ENCODE data around the gene COL6A5.
"Not testable (repeated sequence)": the region's sequence is repeated elsewhere in the genome, so short reads cannot be mapped to it uniquely, and the experiment has no call there.

The COL6A5 gene, protein sequence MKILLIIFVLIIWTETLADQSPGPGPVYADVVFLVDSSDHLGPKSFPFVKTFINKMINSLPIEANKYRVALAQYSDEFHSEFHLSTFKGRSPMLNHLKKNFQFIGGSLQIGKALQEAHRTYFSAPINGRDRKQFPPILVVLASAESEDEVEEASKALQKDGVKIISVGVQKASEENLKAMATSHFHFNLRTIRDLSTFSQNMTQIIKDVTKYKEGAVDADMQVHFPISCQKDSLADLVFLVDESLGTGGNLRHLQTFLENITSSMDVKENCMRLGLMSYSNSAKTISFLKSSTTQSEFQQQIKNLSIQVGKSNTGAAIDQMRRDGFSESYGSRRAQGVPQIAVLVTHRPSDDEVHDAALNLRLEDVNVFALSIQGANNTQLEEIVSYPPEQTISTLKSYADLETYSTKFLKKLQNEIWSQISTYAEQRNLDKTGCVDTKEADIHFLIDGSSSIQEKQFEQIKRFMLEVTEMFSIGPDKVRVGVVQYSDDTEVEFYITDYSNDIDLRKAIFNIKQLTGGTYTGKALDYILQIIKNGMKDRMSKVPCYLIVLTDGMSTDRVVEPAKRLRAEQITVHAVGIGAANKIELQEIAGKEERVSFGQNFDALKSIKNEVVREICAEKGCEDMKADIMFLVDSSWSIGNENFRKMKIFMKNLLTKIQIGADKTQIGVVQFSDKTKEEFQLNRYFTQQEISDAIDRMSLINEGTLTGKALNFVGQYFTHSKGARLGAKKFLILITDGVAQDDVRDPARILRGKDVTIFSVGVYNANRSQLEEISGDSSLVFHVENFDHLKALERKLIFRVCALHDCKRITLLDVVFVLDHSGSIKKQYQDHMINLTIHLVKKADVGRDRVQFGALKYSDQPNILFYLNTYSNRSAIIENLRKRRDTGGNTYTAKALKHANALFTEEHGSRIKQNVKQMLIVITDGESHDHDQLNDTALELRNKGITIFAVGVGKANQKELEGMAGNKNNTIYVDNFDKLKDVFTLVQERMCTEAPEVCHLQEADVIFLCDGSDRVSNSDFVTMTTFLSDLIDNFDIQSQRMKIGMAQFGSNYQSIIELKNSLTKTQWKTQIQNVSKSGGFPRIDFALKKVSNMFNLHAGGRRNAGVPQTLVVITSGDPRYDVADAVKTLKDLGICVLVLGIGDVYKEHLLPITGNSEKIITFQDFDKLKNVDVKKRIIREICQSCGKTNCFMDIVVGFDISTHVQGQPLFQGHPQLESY (N-terminal part only)

DNA sequence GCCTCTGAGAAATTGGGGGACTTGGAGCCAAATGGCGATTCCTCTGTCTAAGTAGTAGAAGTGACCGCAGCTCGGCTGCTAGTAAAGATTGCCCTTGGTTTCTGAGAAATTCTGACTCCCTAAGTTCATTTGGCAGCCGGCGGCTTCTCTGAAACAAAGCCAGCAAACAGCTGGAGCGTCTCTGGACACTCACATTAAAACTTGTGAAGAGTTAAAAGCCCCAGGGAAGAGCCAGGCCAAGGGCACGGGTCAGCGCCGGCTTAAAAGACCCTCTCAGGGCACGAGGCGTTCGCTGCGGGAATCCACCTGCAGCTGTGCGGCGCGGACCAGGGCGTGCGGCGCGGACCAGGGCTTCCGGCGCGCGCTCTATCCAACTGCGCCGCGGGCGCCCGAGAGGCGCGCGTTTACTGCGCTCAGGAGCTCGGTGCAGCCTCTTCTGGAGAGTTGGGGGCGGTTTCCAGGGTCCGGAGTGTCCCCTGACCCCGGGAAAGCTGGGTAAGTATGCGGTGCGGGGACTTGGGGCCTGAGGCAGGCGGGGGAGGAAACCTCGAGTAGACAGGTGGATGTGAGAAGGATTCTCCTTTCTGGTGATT lies at the start of gene COL6A5:
COL6A5 (plus strand) TSS at position 186 of the 593 bp plus-strand sequence. CDS start 27,967 bp downstream, outside the sequence.
- DNase-seq = no peak

GRCh38 chr3:130299531-130299930 lies 45.9 kb upstream of the COL6A5 start:
- no peak for DNase-seq

DNA sequence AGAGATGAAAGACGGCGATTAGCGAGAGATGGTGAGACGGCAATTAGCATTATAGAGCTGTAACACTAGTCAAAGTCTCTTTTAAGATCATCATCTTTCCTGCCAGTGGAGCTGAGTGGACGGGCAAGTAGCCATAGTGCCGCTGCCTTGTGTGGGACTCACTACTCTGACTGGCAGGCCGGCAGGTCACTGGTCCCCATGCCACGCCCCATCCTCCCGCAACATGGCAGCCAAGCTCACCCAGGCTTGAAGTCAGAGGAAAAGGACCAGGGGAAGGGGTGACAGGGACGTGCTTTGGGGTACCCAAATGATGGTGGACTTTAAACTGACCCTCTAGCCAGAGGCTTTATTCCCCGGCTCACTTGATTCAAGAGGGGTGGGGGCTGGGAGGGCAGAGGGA lies 44.6 kb upstream of the COL6A5 start:
- no peak for DNase-seq

- no peak for DNase-seq
Measured at GRCh38 chr3:130310109-130310508, 35.4 kb upstream of the COL6A5 start.

DNA sequence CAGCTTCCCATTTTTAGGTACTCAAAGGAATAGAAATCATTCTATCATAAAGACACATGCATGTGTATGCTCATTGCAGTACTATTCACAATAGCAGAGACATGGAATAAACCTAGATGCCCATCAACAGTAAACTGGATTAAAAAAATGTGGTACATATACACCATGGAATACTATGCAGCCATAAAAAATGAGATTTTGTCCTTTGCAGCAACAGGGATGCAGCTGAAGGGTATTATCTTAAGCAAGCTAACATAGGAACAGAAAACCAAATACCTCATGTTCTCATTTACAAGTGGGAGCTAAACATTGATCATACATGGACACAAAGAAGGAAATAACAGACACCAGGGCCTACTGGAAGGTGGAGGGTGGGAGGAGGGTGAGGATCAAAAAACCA lies 33.1 kb upstream of the COL6A5 start:
- no peak for DNase-seq

DNA sequence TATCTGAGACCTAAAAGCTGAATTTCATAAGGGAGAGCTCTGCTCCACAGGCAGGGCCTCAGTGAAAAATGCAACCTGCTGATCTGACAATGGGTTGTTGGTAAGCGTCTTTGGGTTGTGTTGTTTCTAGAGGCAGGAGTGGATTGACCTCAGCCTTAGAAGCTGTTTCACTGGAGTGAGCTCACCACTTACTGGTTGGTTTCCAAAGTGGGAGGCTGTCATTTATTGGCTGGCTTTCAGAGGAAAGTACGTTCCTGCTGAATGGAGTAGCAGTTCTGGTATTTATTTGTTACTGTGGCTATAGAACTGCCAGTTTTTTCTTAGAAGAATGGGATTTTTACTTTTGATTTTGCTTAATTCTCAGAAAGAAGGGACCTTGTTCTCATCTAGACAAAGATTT lies 29.3 kb upstream of the COL6A5 start:
- no peak for DNase-seq

DNA sequence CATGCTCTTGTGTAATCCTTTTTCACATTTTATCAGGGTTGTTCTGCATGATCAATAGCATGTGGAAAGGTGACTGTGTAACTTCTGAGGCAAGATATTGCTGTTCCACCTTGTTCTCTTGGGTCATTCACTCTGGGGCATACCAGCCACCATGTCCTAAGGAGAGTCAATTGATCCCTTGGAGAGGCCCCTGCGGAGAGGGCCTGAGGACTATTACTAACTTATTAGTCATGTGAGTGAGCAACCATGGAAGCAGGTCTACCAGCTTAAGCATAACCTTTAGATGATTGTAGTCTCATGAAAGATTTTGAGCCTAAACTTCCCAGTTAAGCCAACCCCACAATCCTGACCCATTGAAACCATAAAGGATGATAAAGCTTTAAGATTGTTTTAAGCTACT lies 22.0 kb upstream of the COL6A5 start:
- DNase-seq = no peak

- no peak for DNase-seq
Measured at GRCh38 chr3:130340766-130341165, 4.7 kb upstream of the COL6A5 start.

GRCh38 chr3:130341388-130341787 lies 4.1 kb upstream of the COL6A5 start:
- DNase-seq = no peak

DNA sequence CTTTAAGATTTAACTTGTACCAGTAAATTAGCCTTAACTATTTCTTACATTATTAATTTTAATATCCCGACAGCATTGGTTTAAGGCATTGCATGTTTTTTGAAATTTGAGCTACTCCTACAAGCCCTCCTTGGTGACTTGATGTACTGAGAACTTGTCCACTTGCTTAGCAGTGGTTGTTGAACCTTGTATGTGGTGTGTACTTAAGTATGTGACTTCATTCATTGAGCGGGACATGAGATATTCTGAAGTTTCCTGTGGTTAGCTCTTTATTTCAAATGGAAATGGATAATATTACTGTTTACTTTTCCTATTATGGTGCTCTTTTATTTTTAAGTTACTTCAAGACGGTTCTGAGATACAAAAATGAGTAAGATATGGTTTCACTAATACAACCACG lies 3.6 kb upstream of the COL6A5 start:
- DNase-seq = no peak

DNA sequence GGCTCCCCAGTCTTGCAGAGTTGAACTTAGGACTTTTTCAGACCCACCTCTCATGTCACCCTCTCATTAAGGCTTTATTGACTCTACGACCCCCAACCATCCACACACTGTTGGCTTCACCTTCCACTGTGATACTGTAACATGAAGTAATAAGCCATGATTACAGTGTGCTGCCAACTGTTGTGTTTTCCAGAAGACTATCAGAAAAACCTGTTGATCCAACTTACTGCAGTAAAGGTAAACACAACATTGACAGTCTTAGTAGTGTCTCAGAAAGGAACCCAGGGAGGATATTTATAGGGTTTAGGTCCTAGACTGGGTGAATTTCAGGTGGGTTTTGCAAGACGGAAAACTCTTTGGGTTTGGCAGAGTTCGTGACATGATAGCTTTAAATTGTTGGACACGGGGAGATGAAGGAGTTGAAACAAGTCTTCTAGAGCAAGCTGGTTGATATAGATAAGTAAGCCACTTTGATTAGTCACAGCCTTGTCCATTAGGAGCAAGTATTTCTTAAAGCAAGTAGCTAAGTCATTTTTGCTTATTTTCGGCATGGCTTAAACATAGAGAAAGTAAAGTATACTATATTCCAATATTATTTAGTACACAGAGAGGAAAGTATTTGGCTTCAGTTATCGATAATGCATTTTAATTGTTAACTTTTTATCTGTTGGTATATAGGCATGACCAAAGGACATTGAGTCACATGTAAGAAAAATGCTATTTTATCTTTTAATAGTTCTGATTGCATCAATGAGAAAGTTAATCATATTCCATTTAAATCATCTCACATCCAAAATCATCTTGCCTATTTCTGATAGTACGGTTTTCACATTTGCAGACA lies 2.4 kb upstream of the COL6A5 start:
- no peak for DNase-seq

- not testable (repeated sequence) for DNase-seq
Measured at GRCh38 chr3:130348258-130348657, 2.8 kb downstream of the COL6A5 start.

- DNase-seq = no peak
Measured at GRCh38 chr3:130354430-130354829, 9.0 kb downstream of the COL6A5 start.

GRCh38 chr3:130374033-130374432 lies 28.6 kb downstream of the COL6A5 start:
- DNase-seq = no peak

GRCh38 chr3:130374908-130375307 lies 29.4 kb downstream of the COL6A5 start:
- no peak for DNase-seq

- DNase-seq = no peak
Measured at GRCh38 chr3:130377960-130378676, 32.6 kb downstream of the COL6A5 start.

DNA sequence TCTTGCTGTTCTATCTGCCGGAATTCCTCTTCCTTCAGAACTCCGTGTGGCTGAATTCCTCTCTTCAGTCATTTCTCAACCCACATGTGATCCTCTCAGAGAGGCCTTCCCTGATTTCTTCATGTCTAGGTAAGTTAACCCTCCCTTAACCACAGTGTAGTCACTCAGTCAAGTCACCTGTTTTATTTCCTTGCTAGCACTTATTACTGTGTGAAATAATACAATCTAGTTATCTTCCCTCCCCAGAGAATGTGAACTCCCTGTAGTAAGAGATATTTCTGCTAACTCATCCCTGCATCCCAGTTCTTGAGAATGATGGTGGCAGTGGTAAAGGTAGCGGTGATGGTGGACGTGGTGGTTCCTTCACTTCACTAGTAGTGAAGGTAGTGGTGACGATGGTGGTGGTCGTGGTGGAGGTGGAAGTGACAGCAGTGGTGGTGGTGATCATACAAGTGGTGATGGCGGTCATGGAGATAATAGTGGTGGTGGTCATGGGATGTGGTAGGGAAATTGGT lies 33.3 kb downstream of the COL6A5 start:
- DNase-seq = no peak

- no peak for DNase-seq
Measured at GRCh38 chr3:130379274-130379673, 33.8 kb downstream of the COL6A5 start.

- DNase-seq = no peak
Measured at GRCh38 chr3:130380398-130380797, 34.9 kb downstream of the COL6A5 start.

GRCh38 chr3:130383424-130383823 lies 38.0 kb downstream of the COL6A5 start:
- no peak for DNase-seq

DNA sequence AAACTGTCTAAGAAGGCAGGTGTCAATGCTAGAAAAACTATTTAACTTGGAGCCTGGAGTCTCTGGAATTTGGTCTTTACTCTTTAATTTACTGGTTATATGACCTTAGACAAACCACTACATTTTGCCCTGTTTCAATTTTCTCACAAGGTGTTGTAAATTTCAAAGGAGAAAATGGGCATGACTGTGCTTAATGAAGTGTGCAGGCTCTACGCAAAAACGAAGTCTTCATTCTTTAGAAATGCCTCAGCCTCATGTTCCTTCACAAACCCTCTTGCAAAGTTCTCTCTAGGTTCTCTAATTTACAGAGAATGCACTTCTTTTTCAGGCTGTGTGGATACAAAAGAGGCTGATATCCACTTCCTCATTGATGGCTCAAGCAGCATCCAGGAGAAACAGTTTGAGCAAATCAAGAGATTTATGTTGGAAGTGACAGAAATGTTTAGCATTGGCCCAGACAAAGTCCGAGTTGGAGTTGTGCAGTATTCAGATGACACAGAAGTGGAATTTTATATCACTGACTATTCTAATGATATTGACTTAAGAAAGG lies 39.1 kb downstream of the COL6A5 start:
- DNase-seq = no peak
